Osteocyte (in vitro differentiated cells): Measurements from ENCODE around the gene ARHGAP24. TPM values are rescaled to one million over a fixed set of nuclear protein-coding genes. Genes with fewer than 3 reads are reported as not detected.

Experiments
- DNase-seq: peaks from one replicate; pipeline ENCODE4 v3.0.0; 2021; ENCODE audit warnings: mixed read lengths; ENCODE audit not compliant: unreplicated experiment; ENCODE audit errors: extremely low spot score
- H3K27ac Mint-ChIP-seq: one replicate; pipeline ENCODE4 v1.8.0; 2021; ENCODE audit warnings: mild to moderate bottlenecking, mixed read lengths; ENCODE audit not compliant: unreplicated experiment
- H3K27me3 Mint-ChIP-seq: one replicate; pipeline ENCODE4 v1.8.0; 2021; ENCODE audit warnings: mixed read lengths; ENCODE audit not compliant: unreplicated experiment
- H3K36me3 Mint-ChIP-seq: one replicate; pipeline ENCODE4 v1.8.0; 2021; ENCODE audit warnings: mixed read lengths; ENCODE audit not compliant: unreplicated experiment
- H3K4me1 Mint-ChIP-seq: one replicate; pipeline ENCODE4 v1.8.0; 2021; ENCODE audit warnings: mixed read lengths; ENCODE audit not compliant: unreplicated experiment
- H3K4me3 Mint-ChIP-seq: one replicate; pipeline ENCODE4 v1.8.0; 2021; ENCODE audit warnings: mild to moderate bottlenecking, moderate library complexity, mixed read lengths; ENCODE audit not compliant: unreplicated experiment
- H3K9me3 Mint-ChIP-seq: one replicate; pipeline ENCODE4 v1.8.0; 2021; ENCODE audit warnings: mixed read lengths; ENCODE audit not compliant: unreplicated experiment
- total RNA-seq: library from RNA; stranded (reverse); gene quantifications from 2 replicates; pipeline ENCODE4 v1.2.1, GENCODE V29; 2021
- TF ChIP-seq, protein P1 (sequence below): fragments of 200-600 bp; sonication (generic); IDR thresholded peaks from 2 replicates; pipeline ENCODE4 v1.5.0; 2021; ENCODE audit warnings: antibody characterized with exemption, mild to moderate bottlenecking, moderate library complexity

ARHGAP24 gene
- total RNA-seq, 1 donor from 2014 or later, result 29.3 TPM

DNA sequence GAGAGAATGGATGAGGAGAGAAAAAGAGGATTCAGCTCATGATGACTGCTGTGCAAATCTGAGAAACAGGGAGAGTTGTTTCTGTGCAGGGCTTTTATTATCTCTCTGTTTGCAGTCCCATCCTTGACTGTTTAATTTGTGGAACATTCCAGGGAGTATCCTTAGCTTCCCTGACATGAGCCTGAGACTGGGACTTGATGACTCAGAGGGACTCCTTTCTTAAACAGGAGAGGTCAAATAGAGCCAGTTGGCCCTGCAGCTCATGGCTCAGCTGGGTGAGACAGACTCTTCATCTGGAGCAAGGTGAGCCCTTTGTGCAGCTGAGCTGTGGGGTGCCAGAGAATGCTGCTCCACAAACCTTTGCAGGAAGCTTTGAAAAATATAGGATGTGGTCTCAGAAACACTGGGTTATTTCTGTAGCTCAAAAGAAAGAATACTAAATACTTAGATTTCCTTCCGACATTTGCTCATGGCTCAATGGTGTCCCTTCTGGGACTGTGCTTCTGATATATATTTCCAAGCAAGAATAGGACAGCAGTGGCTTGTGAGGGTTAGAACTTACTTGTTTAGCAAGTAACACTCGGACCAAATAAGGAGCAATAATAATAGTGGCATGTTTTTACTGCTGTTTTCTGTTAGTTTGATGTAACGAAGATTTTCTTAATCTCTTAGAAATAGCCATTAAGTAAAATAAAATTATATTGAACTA, 14.5 kb downstream of the ARHGAP24 start:
- Mint-ChIP-seq H3K4me3 (no peak overlapping the region), H3K27me3 (peaks cover 15% of the 10 kb centered on the region), H3K9me3 (no peaks in the 10 kb centered on the region), H3K4me1 (no peaks in the 10 kb centered on the region), H3K36me3 (no peaks in the 10 kb centered on the region), H3K27ac (no peak overlapping the region)
- DNase-seq, result no peak
- TF ChIP-seq, protein P1, sequence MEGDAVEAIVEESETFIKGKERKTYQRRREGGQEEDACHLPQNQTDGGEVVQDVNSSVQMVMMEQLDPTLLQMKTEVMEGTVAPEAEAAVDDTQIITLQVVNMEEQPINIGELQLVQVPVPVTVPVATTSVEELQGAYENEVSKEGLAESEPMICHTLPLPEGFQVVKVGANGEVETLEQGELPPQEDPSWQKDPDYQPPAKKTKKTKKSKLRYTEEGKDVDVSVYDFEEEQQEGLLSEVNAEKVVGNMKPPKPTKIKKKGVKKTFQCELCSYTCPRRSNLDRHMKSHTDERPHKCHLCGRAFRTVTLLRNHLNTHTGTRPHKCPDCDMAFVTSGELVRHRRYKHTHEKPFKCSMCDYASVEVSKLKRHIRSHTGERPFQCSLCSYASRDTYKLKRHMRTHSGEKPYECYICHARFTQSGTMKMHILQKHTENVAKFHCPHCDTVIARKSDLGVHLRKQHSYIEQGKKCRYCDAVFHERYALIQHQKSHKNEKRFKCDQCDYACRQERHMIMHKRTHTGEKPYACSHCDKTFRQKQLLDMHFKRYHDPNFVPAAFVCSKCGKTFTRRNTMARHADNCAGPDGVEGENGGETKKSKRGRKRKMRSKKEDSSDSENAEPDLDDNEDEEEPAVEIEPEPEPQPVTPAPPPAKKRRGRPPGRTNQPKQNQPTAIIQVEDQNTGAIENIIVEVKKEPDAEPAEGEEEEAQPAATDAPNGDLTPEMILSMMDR, result no peak

DNA sequence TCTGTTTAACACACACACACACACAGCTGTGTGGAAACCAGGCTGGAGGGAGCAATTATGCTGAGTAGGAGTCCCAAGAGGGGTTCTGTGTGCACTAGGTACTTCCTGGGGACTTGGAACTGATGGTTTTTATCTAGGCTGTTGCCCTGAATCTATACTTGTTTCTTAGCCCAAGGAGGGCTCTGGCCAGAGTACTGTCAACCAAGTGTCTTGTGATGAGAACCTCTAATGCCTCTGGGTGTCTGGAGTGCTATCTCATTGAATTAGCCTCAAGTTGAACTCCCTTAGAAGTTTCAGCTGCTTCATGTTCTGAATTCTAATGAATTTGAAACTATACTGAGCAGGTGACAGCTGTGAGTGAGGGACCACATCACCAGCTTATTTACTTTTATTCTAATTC, 16.6 kb downstream of the ARHGAP24 start:
- Mint-ChIP-seq H3K9me3 (no peaks in the 10 kb centered on the region), H3K27ac (no peak overlapping the region), H3K4me3 (no peak overlapping the region), H3K4me1 (no peaks in the 10 kb centered on the region), H3K36me3 (no peaks in the 10 kb centered on the region), H3K27me3 (peaks cover 11% of the 10 kb centered on the region)
- TF ChIP-seq, protein P1, result no peak
- DNase-seq, result no peak

DNA sequence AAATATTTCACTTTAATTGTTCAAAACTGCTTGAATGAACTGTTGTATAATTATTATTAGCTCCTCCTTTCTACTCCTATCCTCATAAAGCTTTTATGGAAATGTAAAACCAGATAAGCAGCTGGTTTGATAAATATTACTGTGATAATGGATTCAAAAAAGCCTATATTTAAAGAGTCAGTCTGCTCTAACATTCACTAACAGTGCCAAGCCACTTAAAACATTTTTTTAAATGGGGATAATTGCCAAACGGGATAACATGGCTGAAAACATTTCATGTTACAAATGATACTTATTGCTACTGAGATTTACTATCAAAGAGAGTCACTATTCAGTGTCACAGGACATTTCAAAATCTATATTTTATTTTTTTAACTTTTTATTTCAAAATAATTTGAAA, 17.4 kb downstream of the ARHGAP24 start:
- no peak overlapping the region for H3K27ac Mint-ChIP-seq
- H3K4me1 Mint-ChIP-seq, result no peaks in the 10 kb centered on the region
- peaks cover 11% of the 10 kb centered on the region for H3K27me3 Mint-ChIP-seq
- TF ChIP-seq, protein P1, result no peak
- no peak overlapping the region for H3K4me3 Mint-ChIP-seq
- H3K9me3 Mint-ChIP-seq, result no peaks in the 10 kb centered on the region
- H3K36me3 Mint-ChIP-seq, result no peaks in the 10 kb centered on the region
- DNase-seq, result no peak

DNA sequence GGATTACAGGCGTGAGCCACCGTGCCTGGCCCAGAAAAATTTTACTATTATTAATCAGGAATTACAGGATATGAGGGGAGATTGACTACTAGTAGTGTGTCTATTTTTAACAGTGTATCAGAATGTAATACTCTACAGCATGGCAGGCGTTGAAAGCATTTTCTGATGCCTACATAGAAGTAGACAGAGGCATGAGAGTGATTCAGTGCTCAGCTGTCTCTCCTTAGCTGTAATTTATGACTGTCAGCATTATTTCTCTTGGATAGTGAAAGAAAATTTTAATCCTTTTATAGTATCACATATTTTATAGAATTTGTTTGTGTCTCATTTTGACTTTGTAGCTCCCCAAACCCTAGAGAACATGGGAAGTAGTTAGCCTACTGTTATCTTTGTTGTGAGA, 20.7 kb downstream of the ARHGAP24 start:
- no peak overlapping the region for H3K4me3 Mint-ChIP-seq

DNA sequence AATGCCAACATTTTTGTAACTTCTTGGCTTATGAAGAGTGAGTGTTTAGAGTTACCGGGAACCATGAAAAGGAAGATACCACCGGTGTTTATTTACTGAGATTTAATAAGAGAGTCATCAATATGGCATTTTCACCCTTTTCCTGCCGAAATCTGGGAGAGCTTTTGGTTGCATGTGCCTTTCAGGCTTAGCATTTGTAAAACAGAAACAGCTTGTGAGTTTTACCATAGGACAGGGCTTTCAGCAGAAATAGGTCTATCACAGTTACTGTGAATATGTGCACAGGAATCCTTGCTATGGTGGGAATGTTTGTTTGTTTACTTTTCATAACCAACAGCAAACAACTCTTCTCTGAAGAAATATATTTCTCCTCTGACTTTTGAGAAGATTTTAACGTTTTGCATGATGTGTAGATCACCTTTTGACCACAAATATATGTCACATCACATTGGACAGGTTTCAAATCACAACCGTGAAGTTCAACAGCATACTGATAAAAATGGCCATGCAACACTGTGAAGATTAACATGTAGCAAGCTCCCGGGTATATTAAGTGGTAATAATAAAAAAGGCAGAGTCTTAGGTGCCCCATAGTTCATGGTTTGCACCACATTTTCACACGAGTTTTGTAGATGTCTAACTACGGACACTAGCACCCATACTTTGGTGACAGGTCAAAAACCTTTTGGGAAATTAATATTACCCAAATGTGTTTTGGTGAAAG, 21.3 kb downstream of the ARHGAP24 start:
- DNase-seq, result no peak
- H3K4me3 Mint-ChIP-seq, result no peak overlapping the region
- peaks cover 6% of the 10 kb centered on the region for H3K27me3 Mint-ChIP-seq
- H3K36me3 Mint-ChIP-seq, result no peaks in the 10 kb centered on the region
- no peaks in the 10 kb centered on the region for H3K9me3 Mint-ChIP-seq
- TF ChIP-seq, protein P1, result no peak
- no peak overlapping the region for H3K27ac Mint-ChIP-seq
- H3K4me1 Mint-ChIP-seq, result no peaks in the 10 kb centered on the region

More for the DNA sequence above, 20.7 kb downstream of the ARHGAP24 start:
- Mint-ChIP-seq H3K4me1 (no peaks in the 10 kb centered on the region), H3K27me3 (peaks cover 6% of the 10 kb centered on the region), H3K9me3 (no peaks in the 10 kb centered on the region), H3K27ac (no peak overlapping the region), H3K36me3 (no peaks in the 10 kb centered on the region)
- TF ChIP-seq, protein P1, result no peak
- no peak for DNase-seq
